ENCODE data around the gene HDAC1. TPM values are rescaled to one million over a fixed set of nuclear protein-coding genes. Genes with fewer than 3 reads are reported as not detected.

Gene HDAC1
- 94.7 and 102 TPM in 2 replicates for total RNA-seq

GRCh38 chr1:32291708-32292538 is at the start of gene HDAC1:
TSS of gene HDAC1 (plus strand) at chr1:32292083. CDS start at chr1:32292170, 87 bp downstream.

GRCh38 chr1:32246888-32247273 is 45.0 kb upstream of the HDAC1 start, which contains the start of gene FAM167B:
TSS of gene FAM167B (plus strand) at chr1:32247222. CDS start at chr1:32247422, 200 bp downstream.

GRCh38 chr1:32250893-32251716 is 40.8 kb upstream of the HDAC1 start, which contains the start of gene LCK:
TSS of gene LCK (plus strand) at chr1:32251265. CDS start at chr1:32274330, 23,065 bp downstream.

GRCh38 chr1:32335790-32336590 is 44.1 kb downstream of the HDAC1 start, which contains the start of gene MARCKSL1:
TSS of gene MARCKSL1 (minus strand) at chr1:32336233. CDS start at chr1:32336033, 200 bp downstream.

GRCh38 chr1:32362474-32363313 is 70.8 kb downstream of the HDAC1 start, which contains the start of the genes FAM229A and TSSK3:
TSS of gene FAM229A (minus strand) at chr1:32362485. CDS start at chr1:32362091, 394 bp downstream.
TSS of gene TSSK3 (plus strand) at chr1:32362539. CDS start at chr1:32362702, 163 bp downstream.

Other genes starting within 250 kb of the HDAC1 start
- gene TMEM39B, start 219.1 kb upstream of the HDAC1 start, total RNA-seq: 3.0 and 4.8 TPM in 2 replicates
- 37.4 and 50.5 TPM in 2 replicates for gene KPNA6, start 184.0 kb upstream of the HDAC1 start, total RNA-seq
- gene TXLNA, start 112.4 kb upstream of the HDAC1 start, total RNA-seq: 29.5 and 39.8 TPM in 2 replicates
- 19.6 and 19.9 TPM in 2 replicates for gene CCDC28B, start 91.5 kb upstream of the HDAC1 start, total RNA-seq
- gene IQCC, start 86.4 kb upstream of the HDAC1 start, total RNA-seq: 1.9 and 3.5 TPM in 2 replicates
- not detected in 2 replicates for gene DCDC2B, start 83.0 kb upstream of the HDAC1 start, total RNA-seq
- gene TMEM234, start 69.7 kb upstream of the HDAC1 start, total RNA-seq: 14.5 and 15.7 TPM in 2 replicates
- 355 and 383 TPM in 2 replicates for gene EIF3I, start 69.7 kb upstream of the HDAC1 start, total RNA-seq
- not detected in 2 replicates for gene FAM167B, start 44.9 kb upstream of the HDAC1 start, total RNA-seq
- 0.37 and 2.5 TPM in 2 replicates for gene LCK, start 40.8 kb upstream of the HDAC1 start, total RNA-seq
- gene MARCKSL1, start 44.1 kb downstream of the HDAC1 start, total RNA-seq: 59.5 and 75.3 TPM in 2 replicates
- 0.78 and 1.3 TPM in 2 replicates for gene FAM229A, start 70.4 kb downstream of the HDAC1 start, total RNA-seq
- gene TSSK3, start 70.5 kb downstream of the HDAC1 start, total RNA-seq: 0.21 TPM in 1 of 2 replicates, not detected in the other
- 41.3 and 45.7 TPM in 2 replicates for gene BSDC1, start 102.4 kb downstream of the HDAC1 start, total RNA-seq
- under 0.01 TPM in 1 of 2 replicates, not detected in the other for gene ZBTB8B, start 173.0 kb downstream of the HDAC1 start, total RNA-seq
- 3.8 and 5.3 TPM in 2 replicates for gene ZBTB8A, start 247.3 kb downstream of the HDAC1 start, total RNA-seq